HCT116 (cell line): Measurements from ENCODE around the gene SLC38A9. TPM values are rescaled to one million over a fixed set of nuclear protein-coding genes. Genes with fewer than 3 reads are reported as not detected.

Experiments
- ATAC-seq: fragments of 200-7000 bp; cut with Tn5 transposase; 2 replicates; pipeline ENCODE4 v1.9.1; 2020; ENCODE audit warnings: mild to moderate bottlenecking, moderate library complexity
- BruUV-seq: library from RNA; stranded (reverse); fragments of 400-500 nt; replicated peaks from 2 replicates; lab custom pipeline; 2021; lab: Mats Ljungman, UMichigan
- CTCF ChIA-PET: fragments of 300-600 bp; sonication (Branson Sonifier 250); formaldehyde crosslinking; loops from one replicate; lab custom pipeline; 2021; ENCODE audit warnings: antibody characterized with exemption; lab: Charles Lee
- POLR2A ChIA-PET: fragments of 300-600, 350-600 bp; sonication (Branson Sonifier 250); formaldehyde crosslinking; loops from one replicate; lab custom pipeline; 2021; ENCODE audit warnings: antibody characterized with exemption; lab: Charles Lee
- RAD21 ChIA-PET, 2 experiments: fragments of 300-600 bp; sonication (Branson Sonifier 250); formaldehyde crosslinking; loops; one replicate each; lab custom pipeline; 2023; ENCODE audit warnings: low total read pairs in 2 of 2; ENCODE audit not compliant: uncharacterized antibody in 2 of 2, unreplicated experiment in 2 of 2, low non-redundant PET in 1 of 2; lab: Charles Lee
- DNase-seq: peaks from one replicate; pipeline ENCODE4 v3.0.0-alpha.2; 2010; ENCODE audit warnings: low read depth, low spot score
- H2AFZ ChIP-seq: fragments of 200-600 bp; shearing (Covaris generic), sonication (generic); 2 replicates; pipeline ENCODE4 v1.6.1; 2017; ENCODE audit warnings: low read depth, mixed run types, mixed read lengths, antibody characterized with exemption, low read length; ENCODE audit not compliant: poor library complexity, severe bottlenecking
- H3K27ac ChIP-seq: 2 replicates; pipeline ENCODE4 v1.5.1; 2012; ENCODE audit warnings: low read depth, low read length
- H3K27me3 ChIP-seq: fragments of 200-600 bp; sonication (generic); 2 replicates; pipeline ENCODE4 v1.6.1; 2016; ENCODE audit warnings: mixed run types, low read length, mixed read lengths; ENCODE audit not compliant: insufficient read depth
- H3K36me3 ChIP-seq, 2 experiments: fragments of 200-500 bp in 1 of 2; fragments of 200-600 bp in 1 of 2; sonication (Bioruptor generic) in 1 of 2; sonication (generic) in 1 of 2; 2 replicates each; pipeline versions ENCODE4 v1.5.1 to v1.6.1; 2014 to 2016; ENCODE audit warnings: low read length in 2 of 2, inconsistent platforms in 1 of 2, mixed read lengths in 1 of 2, mixed run types in 1 of 2; ENCODE audit not compliant: insufficient read depth in 2 of 2, control insufficient read depth in 1 of 2
- H3K4me1 ChIP-seq, 2 experiments: fragments of 200-600 bp in 1 of 2; sonication (generic) in 1 of 2; 2 replicates each; pipeline versions ENCODE4 v1.5.1 to v1.6.1; 2012 to 2017; ENCODE audit warnings: low read length in 2 of 2, inconsistent platforms in 1 of 2, mild to moderate bottlenecking in 1 of 2, mixed read lengths in 1 of 2, mixed run types in 1 of 2, moderate library complexity in 1 of 2; ENCODE audit not compliant: insufficient read depth in 2 of 2, control insufficient read depth in 1 of 2
- H3K4me2 ChIP-seq: fragments of 200-600 bp; sonication (generic); 2 replicates; pipeline ENCODE4 v1.6.1; 2017; ENCODE audit warnings: mixed run types, low read length, mixed read lengths
- H3K4me3 ChIP-seq, 2 experiments: fragments of 200-600 bp in 1 of 2; sonication (generic) in 1 of 2; replicated peaks in 1 of 2; 2 replicates each; pipeline ENCODE4 v1.5.1; 2011 to 2016; ENCODE audit warnings: low read length in 2 of 2, control low read depth in 1 of 2, low read depth in 1 of 2, mild to moderate bottlenecking in 1 of 2, mixed read lengths in 1 of 2, mixed run types in 1 of 2
- H3K79me2 ChIP-seq: fragments of 200-600 bp; sonication (generic); 2 replicates; pipeline ENCODE4 v1.6.1; 2017; ENCODE audit warnings: mild to moderate bottlenecking, mixed run types, low read length, moderate library complexity, mixed read lengths; ENCODE audit not compliant: insufficient read depth
- H3K9ac ChIP-seq: fragments of 200-600 bp; sonication (generic); 2 replicates; pipeline ENCODE4 v1.6.1; 2016; ENCODE audit warnings: low read length, mixed read lengths
- H3K9me2 ChIP-seq: fragments of 200-600 bp; sonication (generic), shearing (Covaris generic); 2 replicates; pipeline ENCODE4 v1.6.1; 2017; ENCODE audit warnings: mixed run types, mild to moderate bottlenecking, moderate library complexity; ENCODE audit not compliant: insufficient read depth
- H3K9me3 ChIP-seq, 2 experiments: fragments of 200-500 bp in 1 of 2; fragments of 200-600 bp in 1 of 2; sonication (Bioruptor generic) in 1 of 2; sonication (generic) in 1 of 2; 2 replicates each; pipeline ENCODE4 v1.6.1; 2014 to 2017; ENCODE audit warnings: low read length in 2 of 2, mixed read lengths in 2 of 2, inconsistent platforms in 1 of 2, low read depth in 1 of 2, mild to moderate bottlenecking in 1 of 2, mixed run types in 1 of 2, moderate library complexity in 1 of 2; ENCODE audit not compliant: control insufficient read depth in 1 of 2, insufficient read depth in 1 of 2
- H4K20me1 ChIP-seq: fragments of 200-600 bp; sonication (generic), shearing (Covaris generic); 2 replicates; pipeline ENCODE4 v1.6.1; 2017; ENCODE audit warnings: mixed run types, mild to moderate bottlenecking, moderate library complexity; ENCODE audit not compliant: insufficient read depth
- CEBPB ChIP-seq: IDR thresholded peaks from 2 replicates; pipeline ENCODE4 v1.6.1; 2012; ENCODE audit warnings: low read depth
- CTCF ChIP-seq, 3 experiments: fragments of 200-600 bp in 1 of 3; sonication (generic) in 1 of 3; IDR thresholded peaks in 2 of 3; conservative IDR thresholded peaks in 1 of 3; 2 replicates each; pipeline ENCODE4 v1.5.1; 2012 to 2017; ENCODE audit warnings: low read depth in 2 of 3, low read length in 2 of 3, antibody characterized with exemption in 1 of 3, borderline replicate concordance in 1 of 3, control low read depth in 1 of 3, mild to moderate bottlenecking in 1 of 3, mixed read lengths in 1 of 3, mixed run types in 1 of 3, moderate library complexity in 1 of 3; ENCODE audit not compliant: insufficient read depth in 1 of 3
- ELF1 ChIP-seq: IDR thresholded peaks from 2 replicates; pipeline ENCODE4 v1.6.1; 2012; ENCODE audit warnings: low read depth, borderline replicate concordance
- EZH2phosphoT487 ChIP-seq: fragments of 200-600 bp; IDR thresholded peaks from 2 replicates; pipeline ENCODE4 v1.6.1; 2018; ENCODE audit warnings: antibody characterized with exemption, borderline replicate concordance
- POLR2A ChIP-seq: IDR thresholded peaks from 2 replicates; pipeline ENCODE4 v1.7.0; 2011; ENCODE audit warnings: borderline replicate concordance; ENCODE audit not compliant: insufficient read depth, insufficient read length; ENCODE audit errors: extremely low read depth
- RAD21 ChIP-seq: IDR thresholded peaks from 2 replicates; pipeline ENCODE4 v1.6.1; 2012; ENCODE audit warnings: low read depth, mild to moderate bottlenecking
- REST ChIP-seq: IDR thresholded peaks from 2 replicates; pipeline ENCODE4 v1.6.1; 2012; ENCODE audit warnings: low read depth
- YY1 ChIP-seq: IDR thresholded peaks from 2 replicates; pipeline ENCODE4 v1.6.1; 2011; ENCODE audit warnings: low read length, low read depth, moderate library complexity, mild to moderate bottlenecking; ENCODE audit not compliant: insufficient replicate concordance; ENCODE audit errors: extremely low read depth
- ZNF274 ChIP-seq: fragments of 200-500 bp; sonication (Bioruptor generic); IDR thresholded peaks from 2 replicates; pipeline ENCODE4 v1.6.1; 2014; ENCODE audit warnings: mild to moderate bottlenecking, low read depth, low read length, inconsistent platforms
- intact Hi-C: fragments of 100-400 bp; cut with micrococcal nuclease; formaldehyde crosslinking; loops from 2 replicates; pipeline ENCODE4 v1.10.0; 2022
- total RNA-seq: library from RNA; stranded (reverse); gene quantifications from one replicate; pipeline ENCODE4 v1.2.1, GENCODE V29; 2021; ENCODE audit not compliant: unreplicated experiment

SLC38A9 gene
- total RNA-seq, 1 experiment from 2014 or later = 12.6 TPM

- DNase-seq (no peak), ATAC-seq (no peak)
- POLR2A ChIA-PET = no interaction called here
- no peak overlapping the region for H3K27ac ChIP-seq
- no peak overlapping the region for H3K4me3 ChIP-seq
- no peaks in the 10 kb centered on the region for H3K9me3 ChIP-seq
- TF ChIP-seq POLR2A (no peak), ELF1 (no peak), CEBPB (no peak), RAD21 (no peak), REST (no peak), ZNF274 (no peak), EZH2phosphoT487 (no peak), CTCF (IDR thresholded peaks at IDR 0.05 in 2 of 3, conservative IDR thresholded peaks at IDR 0.05 in 1 of 3; ENCODE audit: borderline replicate concordance in 1 of 3, insufficient read depth in 1 of 3, low read depth in 2 of 3, low read length in 2 of 3) (no peak), YY1 (no peak)
- no peaks in the 10 kb centered on the region for H3K36me3 ChIP-seq
- H3K27me3 ChIP-seq = no peaks in the 10 kb centered on the region
- RAD21 ChIA-PET = no interaction called here
- no peaks in the 10 kb centered on the region for H3K79me2 ChIP-seq
- BruUV-seq = no TSS peak
- H3K9me2 ChIP-seq = no peaks in the 10 kb centered on the region
- no peak overlapping the region for H2AFZ ChIP-seq
- no peaks in the 10 kb centered on the region for H4K20me1 ChIP-seq
- intact Hi-C loops = no loop called here
- no peak overlapping the region for H3K4me2 ChIP-seq
- no peaks in the 10 kb centered on the region for H3K4me1 ChIP-seq
- no peak overlapping the region for H3K9ac ChIP-seq
- CTCF ChIA-PET = interaction anchor here (1.6 kb wide), 1 partner anchor 9 kb away, joined by 3 read pairs; no protein-coding TSS in a partner anchor
These were observed 11.4 kb downstream of the SLC38A9 start for GRCh38 chr5:55700745-55701144.
